ENCODE measurements around the gene ANLN. TPM values are rescaled to one million over a fixed set of nuclear protein-coding genes. Genes with fewer than 3 reads are reported as not detected.
A peak's percentile ranks its signal among the peaks of the same experiment; 100 is the strongest.

The ANLN gene
- total RNA-seq, 1 donor from 2014 or later = 17.8 TPM

- peak overlapping the region; percentile 34 for H3K27ac Mint-ChIP-seq (ENCODE audit: unreplicated experiment)
- peaks cover 6% of the 10 kb centered on the region for H3K4me1 Mint-ChIP-seq (ENCODE audit: unreplicated experiment)
- DNase-seq (ENCODE audit: low spot score) = no peak
- H3K9me3 Mint-ChIP-seq (ENCODE audit: unreplicated experiment) = peaks cover 5% of the 10 kb centered on the region
- no peak overlapping the region for H3K4me3 Mint-ChIP-seq (ENCODE audit: unreplicated experiment)
- TF ChIP-seq CTCF (IDR thresholded peaks at IDR 0.05; ENCODE audit: unreplicated experiment) = no peak
- no peaks in the 10 kb centered on the region for H3K27me3 Mint-ChIP-seq (ENCODE audit: unreplicated experiment)
- H3K36me3 Mint-ChIP-seq (ENCODE audit: low read depth, unreplicated experiment) = no peaks in the 10 kb centered on the region
These were observed 78.9 kb downstream of the ANLN start for GRCh38 chr7:36468370-36469101.

- peaks cover 13% of the 10 kb centered on the region for H3K4me1 Mint-ChIP-seq (ENCODE audit: unreplicated experiment)
- H3K9me3 Mint-ChIP-seq (ENCODE audit: unreplicated experiment) = peaks cover 5% of the 10 kb centered on the region
- DNase-seq (ENCODE audit: low spot score) = no peak
- no peak for TF ChIP-seq CTCF (IDR thresholded peaks at IDR 0.05; ENCODE audit: unreplicated experiment)
- H3K36me3 Mint-ChIP-seq (ENCODE audit: low read depth, unreplicated experiment) = no peaks in the 10 kb centered on the region
- H3K27ac Mint-ChIP-seq (ENCODE audit: unreplicated experiment) = no peak overlapping the region
- no peaks in the 10 kb centered on the region for H3K27me3 Mint-ChIP-seq (ENCODE audit: unreplicated experiment)
- no peak overlapping the region for H3K4me3 Mint-ChIP-seq (ENCODE audit: unreplicated experiment)
These were observed 79.6 kb downstream of the ANLN start for GRCh38 chr7:36469236-36469635.

GRCh38 chr7:36472141-36472729 is 82.6 kb downstream of the ANLN start:
- DNase-seq (ENCODE audit: low spot score) = no peak
- no peak overlapping the region for H3K27ac Mint-ChIP-seq (ENCODE audit: unreplicated experiment)
- H3K27me3 Mint-ChIP-seq (ENCODE audit: unreplicated experiment) = peaks cover 2% of the 10 kb centered on the region
- peaks cover 18% of the 10 kb centered on the region for H3K4me1 Mint-ChIP-seq (ENCODE audit: unreplicated experiment)
- H3K9me3 Mint-ChIP-seq (ENCODE audit: unreplicated experiment) = peaks cover 5% of the 10 kb centered on the region
- H3K4me3 Mint-ChIP-seq (ENCODE audit: unreplicated experiment) = no peak overlapping the region
- H3K36me3 Mint-ChIP-seq (ENCODE audit: low read depth, unreplicated experiment) = no peaks in the 10 kb centered on the region
- TF ChIP-seq CTCF (IDR thresholded peaks at IDR 0.05; ENCODE audit: unreplicated experiment) = no peak

GRCh38 chr7:36473454-36474282 is 84.0 kb downstream of the ANLN start:
- peak; percentile 62 for TF ChIP-seq CTCF (IDR thresholded peaks at IDR 0.05; ENCODE audit: unreplicated experiment)
- no peaks in the 10 kb centered on the region for H3K36me3 Mint-ChIP-seq (ENCODE audit: low read depth, unreplicated experiment)
- H3K27me3 Mint-ChIP-seq (ENCODE audit: unreplicated experiment) = peaks cover 2% of the 10 kb centered on the region
- no peaks in the 10 kb centered on the region for H3K9me3 Mint-ChIP-seq (ENCODE audit: unreplicated experiment)
- peaks cover 18% of the 10 kb centered on the region for H3K4me1 Mint-ChIP-seq (ENCODE audit: unreplicated experiment)
- DNase-seq (ENCODE audit: low spot score) = peak; percentile 73
- H3K27ac Mint-ChIP-seq (ENCODE audit: unreplicated experiment) = peak overlapping the region; percentile 81
- no peak overlapping the region for H3K4me3 Mint-ChIP-seq (ENCODE audit: unreplicated experiment)
